ENCODE measurements around the gene RTN4. TPM values are rescaled to one million over a fixed set of nuclear protein-coding genes. Genes with fewer than 3 reads are reported as not detected.

RTN4 gene
- total RNA-seq, 2 donors from 2014 or later = 199 to 280 TPM

GRCh38 chr2:55033076-55033742 is 17.0 kb downstream of the RTN4 start:
- Histone ChIP-seq H3K4me1 (no peaks in the 10 kb centered on the region), H3K9me3 (no peaks in the 10 kb centered on the region), H3K9ac (ENCODE audit: low read depth in 2 of 2, low read length in 2 of 2) (no peak overlapping the region), H3K27ac (no peak overlapping the region), H3K27me3 (no peaks in the 10 kb centered on the region), H3K4me3 (no peak overlapping the region), H3K36me3 (no peaks in the 10 kb centered on the region)
- intact Hi-C loops (cut with DNase I) = no loop called here
- TF ChIP-seq, protein P1, sequence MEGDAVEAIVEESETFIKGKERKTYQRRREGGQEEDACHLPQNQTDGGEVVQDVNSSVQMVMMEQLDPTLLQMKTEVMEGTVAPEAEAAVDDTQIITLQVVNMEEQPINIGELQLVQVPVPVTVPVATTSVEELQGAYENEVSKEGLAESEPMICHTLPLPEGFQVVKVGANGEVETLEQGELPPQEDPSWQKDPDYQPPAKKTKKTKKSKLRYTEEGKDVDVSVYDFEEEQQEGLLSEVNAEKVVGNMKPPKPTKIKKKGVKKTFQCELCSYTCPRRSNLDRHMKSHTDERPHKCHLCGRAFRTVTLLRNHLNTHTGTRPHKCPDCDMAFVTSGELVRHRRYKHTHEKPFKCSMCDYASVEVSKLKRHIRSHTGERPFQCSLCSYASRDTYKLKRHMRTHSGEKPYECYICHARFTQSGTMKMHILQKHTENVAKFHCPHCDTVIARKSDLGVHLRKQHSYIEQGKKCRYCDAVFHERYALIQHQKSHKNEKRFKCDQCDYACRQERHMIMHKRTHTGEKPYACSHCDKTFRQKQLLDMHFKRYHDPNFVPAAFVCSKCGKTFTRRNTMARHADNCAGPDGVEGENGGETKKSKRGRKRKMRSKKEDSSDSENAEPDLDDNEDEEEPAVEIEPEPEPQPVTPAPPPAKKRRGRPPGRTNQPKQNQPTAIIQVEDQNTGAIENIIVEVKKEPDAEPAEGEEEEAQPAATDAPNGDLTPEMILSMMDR (IDR thresholded peaks at IDR 0.05) = no peak
- no peak for DNase-seq

DNA sequence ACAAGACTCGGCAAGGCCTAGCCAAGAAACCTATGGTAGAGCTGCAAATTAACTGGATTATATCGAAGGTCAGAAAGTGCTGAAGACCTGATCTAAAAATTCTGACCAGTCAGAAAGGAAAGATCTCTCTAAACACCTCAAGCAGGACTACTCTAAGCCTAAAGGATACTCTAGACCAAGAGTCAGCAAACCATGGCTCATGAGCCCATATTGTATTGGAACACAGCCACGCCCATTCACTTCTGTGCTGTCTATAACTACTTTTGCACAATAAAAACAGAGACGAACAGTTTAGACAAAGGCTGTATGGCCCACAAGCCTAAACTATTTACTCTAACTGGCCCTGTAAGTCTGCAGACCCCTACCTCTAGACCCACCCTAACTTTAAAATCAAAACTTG is 18.7 kb downstream of the RTN4 start:
- TF ChIP-seq, protein P1 (IDR thresholded peaks at IDR 0.05) = no peak
- H3K4me1 ChIP-seq = no peaks in the 10 kb centered on the region
- H3K9ac ChIP-seq (ENCODE audit: low read depth in 2 of 2, low read length in 2 of 2) = no peak overlapping the region
- no peak overlapping the region for H3K4me3 ChIP-seq
- H3K27me3 ChIP-seq = no peaks in the 10 kb centered on the region
- no peaks in the 10 kb centered on the region for H3K36me3 ChIP-seq
- intact Hi-C loops (cut with DNase I) = no loop called here
- H3K27ac ChIP-seq = no peak overlapping the region
- DNase-seq = no peak
- H3K9me3 ChIP-seq = no peaks in the 10 kb centered on the region

DNA sequence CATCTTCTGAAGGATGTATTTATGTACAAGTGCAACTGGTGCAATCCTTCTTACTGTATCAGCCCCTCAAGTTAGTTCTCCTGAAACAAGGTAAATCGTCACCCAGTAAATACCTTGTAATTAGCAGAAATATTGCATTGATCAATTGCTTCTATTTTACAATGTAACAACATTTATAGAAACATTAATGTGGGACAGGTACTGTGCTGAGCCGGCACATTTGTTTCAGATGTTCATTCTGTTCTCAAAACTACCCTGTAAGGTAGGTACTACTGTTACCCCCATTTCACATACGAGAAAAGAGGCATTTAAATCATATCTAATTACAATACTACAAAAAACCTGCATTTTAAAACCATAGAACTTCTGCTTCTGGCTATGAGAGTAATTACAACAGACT is 19.5 kb downstream of the RTN4 start:
- intact Hi-C loops (cut with DNase I) = no loop called here
- H3K36me3 ChIP-seq = no peaks in the 10 kb centered on the region
- no peak for DNase-seq
- H3K27ac ChIP-seq = no peak overlapping the region
- no peaks in the 10 kb centered on the region for H3K27me3 ChIP-seq
- no peak overlapping the region for H3K4me3 ChIP-seq
- no peaks in the 10 kb centered on the region for H3K9me3 ChIP-seq
- H3K9ac ChIP-seq (ENCODE audit: low read depth in 2 of 2, low read length in 2 of 2) = no peak overlapping the region
- H3K4me1 ChIP-seq = no peaks in the 10 kb centered on the region
- TF ChIP-seq, protein P1 (IDR thresholded peaks at IDR 0.05) = no peak

- H3K9me3 ChIP-seq = no peaks in the 10 kb centered on the region
- H3K4me3 ChIP-seq = no peak overlapping the region
- intact Hi-C loops (cut with DNase I) = no loop called here
- H3K4me1 ChIP-seq = no peaks in the 10 kb centered on the region
- TF ChIP-seq, protein P1 (IDR thresholded peaks at IDR 0.05) = no peak
- H3K27me3 ChIP-seq = no peaks in the 10 kb centered on the region
- H3K27ac ChIP-seq = no peak overlapping the region
- DNase-seq = no peak
- H3K9ac ChIP-seq (ENCODE audit: low read depth in 2 of 2, low read length in 2 of 2) = no peak overlapping the region
- no peaks in the 10 kb centered on the region for H3K36me3 ChIP-seq
Observed at GRCh38 chr2:55029098-55029497, 21.2 kb downstream of the RTN4 start.

- H3K4me1 ChIP-seq = no peaks in the 10 kb centered on the region
- intact Hi-C loops (cut with DNase I) = no loop called here
- TF ChIP-seq, protein P1 (IDR thresholded peaks at IDR 0.05) = no peak
- no peaks in the 10 kb centered on the region for H3K27me3 ChIP-seq
- no peak overlapping the region for H3K27ac ChIP-seq
- H3K9ac ChIP-seq (ENCODE audit: low read depth in 2 of 2, low read length in 2 of 2) = no peak overlapping the region
- no peaks in the 10 kb centered on the region for H3K36me3 ChIP-seq
- no peak for DNase-seq
- H3K9me3 ChIP-seq = no peaks in the 10 kb centered on the region
- H3K4me3 ChIP-seq = no peak overlapping the region
Observed at GRCh38 chr2:55027226-55027625, 23.0 kb downstream of the RTN4 start.
